HL-60/S4 treated with retinoic acid at 250 ng/mL for 4 days and 3 days (cell line): ENCODE measurements around the gene PDE11A.

Experiments used
- in situ Hi-C: fragments of 300-500 bp; cut with MboI; formaldehyde crosslinking; loops from 2 replicates; pipeline ENCODE4 v1.7.0; 2022; ENCODE audit warnings: low sequenced_read_pairs

The PDE11A gene

GRCh38 chr2:177731384-177731783 is 341.2 kb downstream of the PDE11A start:
- in situ Hi-C loops: no loop called here

DNA sequence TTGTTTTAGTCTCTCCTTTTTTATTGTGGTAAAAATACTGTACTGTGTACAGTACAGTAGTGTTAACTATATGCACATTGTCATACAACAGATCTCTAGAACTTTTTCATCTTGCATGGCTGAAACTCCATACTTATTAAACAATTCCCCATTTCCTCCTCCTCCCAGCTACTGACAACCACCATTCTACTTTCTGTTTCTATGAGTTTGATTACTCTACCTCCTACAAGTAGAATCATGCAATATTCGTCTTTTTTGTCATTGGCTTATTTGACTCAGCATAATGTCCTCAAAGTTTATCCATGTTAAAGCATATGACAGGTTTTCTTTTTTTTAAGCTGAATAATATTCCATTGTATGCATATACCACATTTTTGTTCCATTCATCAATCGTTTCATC is 341.8 kb downstream of the PDE11A start:
- in situ Hi-C loops: no loop called here

DNA sequence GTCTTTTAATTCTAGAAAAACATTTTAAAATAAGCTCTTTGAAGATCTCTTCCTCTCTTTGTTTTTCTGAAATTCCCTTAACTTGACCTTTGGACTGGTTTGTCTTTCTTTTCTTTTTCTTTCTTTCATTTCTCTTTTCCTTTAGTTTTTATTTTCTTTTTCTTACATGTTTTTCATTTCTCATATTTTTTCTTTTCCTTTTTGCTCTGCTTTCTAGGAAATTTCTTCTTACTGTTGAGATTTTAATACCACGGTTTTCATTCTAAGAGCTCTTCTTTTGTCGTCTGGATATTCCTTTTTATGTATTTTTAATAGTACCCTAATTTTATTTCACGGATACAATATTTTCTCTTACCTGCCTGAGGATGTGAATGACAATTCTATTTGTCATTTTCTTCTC is 342.2 kb downstream of the PDE11A start:
- in situ Hi-C loops: no loop called here

DNA sequence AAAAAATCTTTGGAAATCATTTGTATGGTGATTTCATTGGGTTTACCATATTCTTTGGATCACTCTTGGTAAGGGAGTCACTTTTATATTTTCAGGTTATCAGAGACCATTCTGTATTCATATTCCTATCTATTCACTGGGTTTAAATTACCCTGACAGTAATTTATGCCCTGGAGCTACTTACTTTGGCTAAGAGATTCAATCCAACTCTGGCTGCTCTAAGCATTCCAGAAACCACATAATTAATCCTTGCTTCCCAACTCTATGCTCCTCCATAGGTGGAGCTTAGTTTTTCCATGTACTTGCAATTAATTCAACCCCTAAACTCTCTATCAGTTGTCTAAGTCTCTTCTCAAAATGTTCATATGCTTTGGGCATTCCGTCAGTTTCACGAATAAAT is 343.7 kb downstream of the PDE11A start:
- in situ Hi-C loops: no loop called here

DNA sequence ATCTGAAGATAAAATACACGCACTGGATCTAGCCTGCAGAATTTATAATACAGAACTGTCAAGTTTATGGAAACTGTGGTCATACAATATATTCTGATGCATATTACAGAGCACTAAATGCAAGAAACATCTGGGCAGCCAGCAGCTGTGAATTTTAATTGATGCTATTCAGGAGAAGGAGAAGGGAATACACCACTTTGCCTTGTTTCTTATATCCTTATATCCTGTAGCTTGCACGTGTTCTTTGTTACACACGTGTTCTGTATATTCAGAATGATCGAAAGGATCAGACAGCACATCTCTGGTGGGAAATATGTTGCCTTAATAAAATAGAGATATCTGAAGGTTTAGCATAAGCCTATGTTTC is 344.2 kb downstream of the PDE11A start:
- in situ Hi-C loops: no loop called here

DNA sequence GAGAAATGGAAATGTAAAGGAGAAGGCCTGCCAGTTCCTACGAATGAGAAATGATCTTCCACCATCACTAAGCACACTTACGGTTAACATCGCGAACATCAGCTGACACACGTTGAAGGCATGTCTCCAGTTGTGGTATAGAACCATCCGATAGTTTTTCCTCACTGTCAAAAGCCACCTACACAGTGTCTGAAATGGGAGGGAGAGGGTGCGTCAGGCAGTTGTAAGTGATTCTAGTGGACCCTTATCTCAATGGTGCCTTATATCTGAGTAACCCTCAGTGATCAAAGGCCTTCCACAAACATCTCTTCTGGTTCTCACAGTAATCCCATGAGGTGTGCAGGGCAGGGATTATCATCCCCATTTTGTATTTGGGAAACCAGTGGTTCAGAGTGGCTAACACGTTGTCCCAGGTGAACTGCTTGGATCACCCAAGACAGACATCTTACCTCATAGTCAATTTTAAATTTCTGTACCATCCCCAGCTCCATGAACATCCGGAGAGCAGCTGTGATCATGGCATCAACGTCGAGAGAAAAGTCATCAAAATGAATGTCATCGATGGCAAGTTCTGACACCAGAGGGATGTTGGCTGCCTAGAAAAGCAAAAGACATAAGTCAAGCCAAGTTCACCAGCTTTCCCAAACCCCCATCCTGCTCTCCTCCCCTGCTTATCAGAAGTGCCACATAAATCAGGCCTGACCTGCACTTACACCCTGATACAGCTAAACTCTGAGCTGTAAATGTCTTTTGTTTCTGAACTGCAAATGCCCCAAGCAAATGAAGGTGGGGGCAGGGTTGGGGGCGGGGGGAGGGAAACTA is 344.8 kb downstream of the PDE11A start:
- in situ Hi-C loops: no loop called here

GRCh38 chr2:177726931-177727348 is 345.6 kb downstream of the PDE11A start:
- in situ Hi-C loops: no loop called here

DNA sequence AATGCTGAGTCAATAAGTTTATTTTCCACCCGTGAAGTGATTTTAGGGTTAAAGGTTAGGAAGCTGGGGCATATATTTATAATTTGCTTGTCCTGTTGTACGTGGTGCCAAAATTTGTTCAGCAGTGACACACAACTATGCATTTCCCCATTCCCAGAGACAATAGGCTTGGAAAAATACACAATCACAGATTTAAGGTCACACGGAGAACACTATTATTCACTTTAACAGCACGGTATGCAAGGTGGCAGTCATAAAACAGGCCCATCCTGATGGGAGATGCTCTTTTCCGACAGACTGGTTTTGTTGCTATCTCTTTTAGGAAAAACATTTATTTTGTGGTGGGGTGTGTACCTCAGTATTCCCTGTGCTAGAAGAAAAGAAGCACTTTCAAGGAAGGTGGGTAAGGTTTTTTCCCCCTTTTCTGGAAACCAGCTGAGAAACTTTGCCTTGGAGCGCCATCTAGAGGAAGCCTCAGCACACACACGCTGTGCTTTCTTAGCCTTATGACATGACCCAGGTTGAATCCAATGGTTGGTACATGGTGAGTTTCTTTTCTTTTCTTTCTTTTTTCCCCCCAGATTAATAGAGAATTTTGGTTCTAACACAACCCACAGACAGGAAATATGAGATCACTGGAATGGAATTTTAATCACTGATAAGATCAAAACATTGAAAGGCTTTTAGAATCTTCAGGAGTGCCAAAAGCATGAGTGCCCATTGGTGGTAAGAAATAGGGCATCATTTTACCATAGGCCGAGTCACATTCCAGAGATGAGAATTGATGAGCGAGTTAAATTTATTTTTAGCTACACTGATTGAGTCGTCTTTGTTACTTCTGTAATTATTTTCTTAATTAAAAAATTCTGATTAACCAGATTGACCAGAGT is 347.9 kb downstream of the PDE11A start:
- in situ Hi-C loops: no loop called here

DNA sequence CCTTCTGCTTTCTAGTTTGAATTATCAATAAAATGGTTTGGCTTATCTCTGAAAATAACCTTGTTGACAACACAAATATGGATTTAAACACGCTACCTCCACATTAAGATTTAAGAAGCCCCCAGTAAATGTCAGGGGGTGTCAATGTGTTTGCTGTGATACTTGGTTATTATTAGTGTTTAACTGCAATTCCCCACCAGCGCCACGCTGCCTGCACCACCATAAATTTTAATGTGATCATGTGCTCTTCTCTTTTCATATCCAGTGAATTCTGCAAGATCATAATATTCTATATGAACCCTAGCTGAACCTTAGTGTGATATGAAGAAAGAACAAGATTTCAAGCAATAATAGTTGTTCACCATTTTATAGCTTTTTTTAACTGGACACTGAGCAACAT is 349.3 kb downstream of the PDE11A start:
- in situ Hi-C loops: no loop called here

DNA sequence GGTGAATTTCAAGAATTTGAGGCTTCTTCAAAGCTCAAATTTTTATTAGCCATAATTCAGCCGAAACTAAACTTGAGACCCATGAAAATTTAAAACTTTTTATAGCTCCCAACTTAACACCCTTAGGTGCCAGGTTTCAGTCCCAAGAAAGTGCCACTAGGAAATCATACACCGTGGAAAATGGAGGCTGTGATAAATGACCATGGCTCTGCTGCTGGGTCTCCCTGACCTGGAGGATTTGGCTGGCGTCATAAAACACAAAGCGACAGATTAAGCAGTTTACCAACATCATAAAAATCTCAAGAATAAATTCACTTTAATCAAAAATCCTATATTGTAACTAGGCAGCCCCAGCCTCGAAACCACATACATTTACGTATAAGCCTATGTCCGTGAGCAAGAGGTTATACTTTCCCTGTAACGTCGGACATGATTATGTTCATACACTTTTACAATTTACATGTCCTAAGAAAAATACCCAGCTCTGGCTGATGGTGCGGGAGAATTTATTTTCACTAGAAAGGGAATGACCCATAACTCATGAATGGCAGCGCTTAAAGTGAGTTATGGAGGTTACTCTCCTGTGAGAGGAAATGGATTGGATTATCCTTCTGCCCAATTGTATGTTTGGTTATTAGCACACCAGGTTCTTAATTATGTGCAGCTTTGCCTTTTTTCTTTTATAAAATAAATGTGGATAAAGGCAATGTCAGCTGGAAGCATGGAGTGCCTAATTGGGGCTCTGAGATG is 350.6 kb downstream of the PDE11A start:
- in situ Hi-C loops: no loop called here

DNA sequence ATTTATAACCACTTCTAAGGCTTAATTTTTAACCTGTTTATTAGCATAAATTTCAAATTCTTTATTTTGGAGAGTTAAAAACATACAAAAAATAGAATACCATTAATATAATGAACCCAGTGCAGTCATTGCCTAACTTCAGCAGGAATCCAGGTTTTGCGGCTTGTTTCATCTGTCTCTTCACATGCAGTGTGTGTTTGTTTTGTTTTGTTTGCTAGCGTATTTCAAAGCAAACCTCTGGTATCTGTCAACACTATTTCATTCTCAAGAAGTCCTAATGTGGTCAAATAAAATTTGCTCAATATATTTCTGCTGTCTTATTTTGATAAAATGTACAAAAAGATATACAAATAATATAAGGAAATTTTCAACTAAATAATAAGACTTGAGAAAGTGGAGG is 351.5 kb downstream of the PDE11A start:
- in situ Hi-C loops: no loop called here

- in situ Hi-C loops: no loop called here
Observed at GRCh38 chr2:177717831-177718618, 354.6 kb downstream of the PDE11A start.

GRCh38 chr2:177716484-177716883 is 356.1 kb downstream of the PDE11A start:
- in situ Hi-C loops: no loop called here

DNA sequence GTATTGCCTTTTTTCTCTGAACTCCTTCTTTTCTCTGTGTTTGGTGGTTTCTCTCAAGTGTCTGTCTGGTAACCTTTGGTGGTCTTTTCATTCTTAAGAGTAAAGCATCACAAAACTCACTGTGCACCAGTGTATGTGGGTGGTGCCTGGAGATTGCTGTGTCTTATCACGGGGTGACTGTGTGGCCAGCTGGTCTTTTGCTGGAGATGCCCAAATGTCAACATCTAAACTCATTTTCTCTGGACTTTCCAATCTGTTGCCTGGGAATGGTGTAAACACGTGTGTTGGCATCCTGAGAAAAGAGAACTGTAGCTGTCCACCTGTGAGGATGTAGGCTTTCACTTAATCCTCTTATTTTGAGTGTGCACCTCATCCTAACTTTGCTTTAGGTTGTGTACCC is 356.8 kb downstream of the PDE11A start:
- in situ Hi-C loops: no loop called here

DNA sequence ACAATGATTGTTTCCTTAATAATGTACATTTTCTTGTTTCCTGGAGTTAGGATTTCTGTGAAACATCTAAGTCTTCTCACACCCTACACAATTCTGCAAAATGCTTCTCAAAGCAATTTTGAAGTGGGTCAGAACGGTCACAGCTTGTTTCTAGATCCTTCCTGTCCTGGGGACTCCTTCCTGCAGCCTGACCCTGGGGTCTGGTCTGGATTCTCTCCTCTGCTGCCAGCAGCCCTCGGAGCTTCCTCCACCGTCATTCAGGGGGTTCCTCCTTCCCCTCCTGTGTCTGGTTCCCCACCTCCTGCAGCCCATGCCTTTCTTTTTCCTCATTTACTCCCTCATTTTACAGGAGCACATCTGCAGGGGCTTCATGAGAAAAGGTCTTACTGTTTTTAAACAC is 357.9 kb downstream of the PDE11A start:
- in situ Hi-C loops: no loop called here

- in situ Hi-C loops: no loop called here
Observed at GRCh38 chr2:177712462-177712861, 360.1 kb downstream of the PDE11A start.

DNA sequence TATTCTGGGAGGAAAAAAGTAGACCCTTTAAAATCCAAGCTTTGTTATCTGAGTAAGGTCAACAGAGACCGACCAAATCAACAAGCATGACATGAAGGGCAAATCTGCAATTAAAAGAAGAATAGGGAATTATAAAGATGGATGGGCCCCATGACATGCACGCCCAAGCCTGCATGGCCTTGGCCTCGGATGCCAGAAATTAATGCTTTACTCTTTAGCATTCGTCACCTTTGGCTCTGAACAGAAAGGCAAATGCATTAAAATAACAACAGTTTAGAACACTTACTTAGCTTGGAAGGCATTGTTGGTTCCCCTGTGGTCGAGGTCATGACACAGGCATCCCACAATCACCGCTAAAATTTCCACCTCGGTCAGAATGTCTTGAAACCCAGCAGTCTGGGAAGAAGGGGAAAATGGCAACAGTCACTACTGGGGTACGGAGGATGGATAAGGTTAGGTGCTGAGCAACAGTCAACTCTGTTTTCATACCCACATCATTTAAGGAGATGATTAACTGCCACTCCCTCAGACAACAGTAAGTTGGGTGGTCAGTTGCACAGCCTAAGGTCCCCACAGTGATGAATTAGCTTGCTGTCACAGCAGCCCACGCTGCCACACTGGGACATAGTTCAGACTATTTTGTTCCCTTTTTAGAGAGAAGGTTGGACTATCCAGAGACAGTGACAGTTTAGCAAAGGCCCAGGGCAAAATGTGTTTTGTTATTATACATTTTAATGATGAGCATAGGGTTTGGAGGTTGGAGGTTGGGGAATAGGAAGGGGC is 360.9 kb downstream of the PDE11A start:
- in situ Hi-C loops: no loop called here

- in situ Hi-C loops: no loop called here
Observed at GRCh38 chr2:177710889-177711288, 361.7 kb downstream of the PDE11A start.

GRCh38 chr2:177709986-177710401 is 362.6 kb downstream of the PDE11A start:
- in situ Hi-C loops: no loop called here
